ENCODE data around the gene TPT1.
"Not testable (repeated sequence)": the region's sequence is repeated elsewhere in the genome, so short reads cannot be mapped to it uniquely, and the experiment has no call there.

GRCh38 chr13:45390348-45390747, 49.4 kb upstream of the TPT1 start:
- TF ChIP-seq CTCF (IDR thresholded peaks at IDR 0.05; ENCODE audit: low read depth, low read length); POLR2A (IDR thresholded peaks at IDR 0.05; ENCODE audit: extremely low read depth, insufficient read length); MYC (IDR thresholded peaks at IDR 0.05; ENCODE audit: low read depth, low read length); MAX (IDR thresholded peaks at IDR 0.05; ENCODE audit: low read depth, low read length): not testable (repeated sequence)
